GM12878 (cell line): ENCODE results near the gene PRDM16. TPM values are rescaled to one million over a fixed set of nuclear protein-coding genes. Genes with fewer than 3 reads are reported as not detected.

Experiments
- ATAC-seq: fragments of 200-7000 bp; cut with Tn5 transposase; 3 replicates; pipeline ENCODE4 v1.9.1; 2020; ENCODE audit warnings: mild to moderate bottlenecking, moderate library complexity
- BruUV-seq: library from RNA; stranded (reverse); fragments of 400-500 nt; replicated peaks from 2 replicates; lab custom pipeline; 2021; lab: Mats Ljungman, UMichigan
- CTCF ChIA-PET: fragments of 300-600 bp; sonication (Branson Sonifier 250); formaldehyde crosslinking; extraction: SDS; loops from one replicate; lab custom pipeline; 2021; ENCODE audit warnings: inconsistent platforms; lab: Yijun Ruan, JAX
- POLR2A ChIA-PET: fragments of 350-600 bp; formaldehyde crosslinking; extraction: SDS; loops from one replicate; lab custom pipeline; 2021; ENCODE audit warnings: inconsistent platforms; lab: Charles Lee
- RAD21 ChIA-PET: fragments of 300-600 bp; sonication (Branson Sonifier 250); formaldehyde crosslinking; loops from one replicate; lab custom pipeline; 2023; ENCODE audit warnings: antibody characterized with exemption; ENCODE audit not compliant: unreplicated experiment; lab: Charles Lee
- SMC1A ChIA-PET: fragments of 300-600 bp; sonication (Branson Sonifier 250); formaldehyde crosslinking; loops from one replicate; lab custom pipeline; 2023; ENCODE audit not compliant: unreplicated experiment, uncharacterized antibody; lab: Charles Lee
- DNase-seq: peaks from one replicate; pipeline ENCODE4 v3.0.0-alpha.2; 2011; ENCODE audit warnings: low read depth, low spot score
- FAIRE-seq: peaks from 3 replicates; lab custom pipeline; 2011; peaks lifted over from hg19 to GRCh38; lab: Jason Lieb, UNC
- H2AFZ ChIP-seq: 2 replicates; pipeline ENCODE4 v1.6.0; 2011; ENCODE audit warnings: low read depth, low read length, control low read depth; ENCODE audit not compliant: control insufficient read depth
- H3K27ac ChIP-seq: 2 replicates; pipeline ENCODE4 v1.5.1; 2011; ENCODE audit warnings: control low read depth; ENCODE audit not compliant: control insufficient read depth, insufficient read depth
- H3K27me3 ChIP-seq, 2 experiments: replicated peaks in 1 of 2; 2 replicates each; pipeline versions ENCODE4 v1.6.0 to v1.6.1; 2011; ENCODE audit warnings: low read length in 1 of 2; ENCODE audit not compliant: control insufficient read depth in 2 of 2, insufficient read depth in 2 of 2
- H3K36me3 ChIP-seq, 2 experiments: 2 replicates each; pipeline ENCODE4 v1.5.1; 2011; ENCODE audit warnings: low read length in 1 of 2; ENCODE audit not compliant: control insufficient read depth in 2 of 2, insufficient read depth in 2 of 2
- H3K4me1 ChIP-seq: 2 replicates; pipeline ENCODE4 v1.6.1; 2011; ENCODE audit warnings: mild to moderate bottlenecking, low read length, moderate library complexity, mixed read lengths; ENCODE audit not compliant: control insufficient read depth, insufficient read depth
- H3K4me2 ChIP-seq: 2 replicates; pipeline ENCODE4 v1.6.0; 2011; ENCODE audit warnings: control low read depth; ENCODE audit not compliant: control insufficient read depth, insufficient read depth
- H3K4me3 ChIP-seq: fragments of 200-600 bp; sonication (generic); 2 replicates; pipeline ENCODE4 v1.5.1; 2016
- H3K79me2 ChIP-seq: 2 replicates; pipeline ENCODE4 v1.6.0; 2011; ENCODE audit warnings: low read length; ENCODE audit not compliant: control insufficient read depth, insufficient read depth
- H3K9ac ChIP-seq: 2 replicates; pipeline ENCODE4 v1.8.0; 2011; ENCODE audit warnings: low read length, control low read depth, mixed read lengths; ENCODE audit not compliant: control insufficient read depth, insufficient read depth
- H3K9me3 ChIP-seq: replicated peaks from 3 replicates; pipeline ENCODE4 v1.5.1; 2011; ENCODE audit warnings: mild to moderate bottlenecking, low read length; ENCODE audit not compliant: control insufficient read depth, insufficient read depth
- H4K20me1 ChIP-seq: 2 replicates; pipeline ENCODE4 v1.6.0; 2011; ENCODE audit not compliant: control insufficient read depth, insufficient read depth
- CEBPB ChIP-seq, 2 experiments: fragments of 150-350 bp in 1 of 2; IDR thresholded peaks; 2 replicates each; pipeline ENCODE4 v1.6.1; 2012 to 2014; ENCODE audit warnings: low read depth in 2 of 2, low read length in 2 of 2, borderline replicate concordance in 1 of 2, inconsistent platforms in 1 of 2
- FOXM1 ChIP-seq: IDR thresholded peaks from 2 replicates; pipeline ENCODE4 v1.6.1; 2012; ENCODE audit warnings: low read depth, mild to moderate bottlenecking, inconsistent platforms, low read length, moderate library complexity
- IKZF1 ChIP-seq: fragments of 450-650 bp; conservative IDR thresholded peaks from 2 replicates; pipeline ENCODE4 v1.6.1; 2017; ENCODE audit warnings: antibody characterized with exemption, mild to moderate bottlenecking
- MEF2A ChIP-seq: IDR thresholded peaks from 2 replicates; pipeline ENCODE4 v1.6.1; 2011; ENCODE audit warnings: low read depth, mild to moderate bottlenecking, low read length, moderate library complexity; ENCODE audit not compliant: insufficient read depth
- MYB ChIP-seq: fragments of 150-350 bp; IDR thresholded peaks from 2 replicates; pipeline ENCODE4 v1.6.1; 2014; ENCODE audit warnings: mild to moderate bottlenecking, low read depth, low read length, borderline replicate concordance
- PAX8 ChIP-seq: fragments of 450-650 bp; IDR thresholded peaks from 2 replicates; pipeline ENCODE4 v1.6.1; 2017; ENCODE audit warnings: mild to moderate bottlenecking, moderate library complexity
- SUZ12 ChIP-seq: fragments of 200-600 bp; sonication (generic); IDR thresholded peaks from one replicate; pipeline ENCODE4 v1.6.1; 2018; ENCODE audit warnings: antibody characterized with exemption, mild to moderate bottlenecking; ENCODE audit not compliant: unreplicated experiment
- TARDBP ChIP-seq: IDR thresholded peaks from 2 replicates; pipeline ENCODE4 v1.6.1; 2016; ENCODE audit warnings: borderline replicate concordance
- TBL1XR1 ChIP-seq: IDR thresholded peaks from 2 replicates; pipeline ENCODE4 v1.6.1; 2012; ENCODE audit warnings: low read depth, low read length, improper control_type of control experiment
- USF2 ChIP-seq: IDR thresholded peaks from 2 replicates; pipeline ENCODE4 v1.6.1; 2011; ENCODE audit warnings: low read depth, low read length, improper control_type of control experiment, borderline replicate concordance
- WGBS: methylation state at CpG from one replicate; pipeline ENCODE4 v1.1.6; 2016; ENCODE audit warnings: low lambda C conversion rate; ENCODE audit not compliant: insufficient replicate concordance, insufficient coverage; ENCODE audit errors: missing lambda C conversion rate; 5-methylcytosine and 5-hydroxymethylcytosine counted together
- in situ Hi-C: fragments of 300-500 bp; cut with MboI; formaldehyde crosslinking; loops from 9 replicates; pipeline ENCODE4 v1.14.3; 2018; ENCODE audit warnings: mixed read lengths
- intact Hi-C: fragments of 100-400 bp; cut with micrococcal nuclease; formaldehyde crosslinking; loops from one replicate; pipeline ENCODE4 v1.14.2; 2022; ENCODE audit not compliant: unreplicated experiment
- polyA plus RNA-seq, 11 experiments: library from polyadenylated mRNA; depleted of rRNA in 4 of 11; unstranded in 6 of 11; stranded (reverse) in 5 of 11; fragments of >200 nt; fragmentation: Nextera tagmentation in 4 of 11; fragmentation: Illumina TruSeq in 1 of 11; extraction: Ambion mirVana in 4 of 11; extraction: Trizol in 1 of 11; gene quantifications; 1 replicate in 1 of 11; 2 replicates in 10 of 11; pipeline versions ENCODE4 v1.2.1 to v1.2.3, GENCODE V29; 2011 to 2016; ENCODE audit warnings: inconsistent platforms in 2 of 11, missing spikeins in 2 of 11, low read depth in 1 of 11
- total RNA-seq, 4 experiments: library from RNA; depleted of rRNA in 3 of 4; stranded (reverse); fragments of >200 nt in 3 of 4; fragmentation: Illumina TruSeq in 1 of 4; extraction: Trizol in 1 of 4; gene quantifications; 2 replicates each; pipeline versions ENCODE4 v1.2.1 to v1.2.3, GENCODE V29; 2013 to 2021

PRDM16 gene
- total and polyA plus RNA-seq, 10 of the 15 experiments (the other 5 are each of a cell fraction or from before 2014, with no cell fraction given), result 0.03 TPM; not detected in 9

GRCh38 chr1:3146458-3146857 is 77.5 kb downstream of the PRDM16 start:
- intact Hi-C loops, result no loop called here
- Histone ChIP-seq H3K27ac (no peak overlapping the region), H3K79me2 (no peaks in the 10 kb centered on the region), H3K4me3 (no peak overlapping the region), H2AFZ (no peak overlapping the region), H3K9ac (no peak overlapping the region), H3K4me1 (no peaks in the 10 kb centered on the region), H3K36me3 (no peaks in the 10 kb centered on the region), H3K27me3 (no peaks in the 10 kb centered on the region), H4K20me1 (no peaks in the 10 kb centered on the region), H3K9me3 (no peaks in the 10 kb centered on the region; the same call in 2 of the 3 replicates), H3K4me2 (no peak overlapping the region)
- RAD21 ChIA-PET, result no interaction called here
- ATAC-seq (no peak), FAIRE-seq (no peak), DNase-seq (no peak)
- CTCF ChIA-PET, result no interaction called here
- in situ Hi-C loops, result no loop called here
- TF ChIP-seq USF2 (no peak), PAX8 (no peak)
- POLR2A ChIA-PET, result no interaction called here
- no TSS peak for BruUV-seq
- 40% methylated on average over 14 of the region's 14 CpGs for WGBS
- SMC1A ChIA-PET, result no interaction called here

GRCh38 chr1:3146907-3147306 is 77.9 kb downstream of the PRDM16 start:
- no peak overlapping the region for H3K9ac ChIP-seq
- no peak overlapping the region for H3K4me2 ChIP-seq
- ChIA-PET POLR2A (no interaction called here), RAD21 (no interaction called here), CTCF (no interaction called here), SMC1A (no interaction called here)
- intact Hi-C loops (no loop called here), in situ Hi-C loops (no loop called here)
- FAIRE-seq (no peak), ATAC-seq (no peak), DNase-seq (no peak)
- no peaks in the 10 kb centered on the region for H3K36me3 ChIP-seq
- no peaks in the 10 kb centered on the region for H3K27me3 ChIP-seq
- H2AFZ ChIP-seq, result no peak overlapping the region
- no peaks in the 10 kb centered on the region for H3K79me2 ChIP-seq
- H4K20me1 ChIP-seq, result no peaks in the 10 kb centered on the region
- TF ChIP-seq MEF2A, result no peak
- no peak for TF ChIP-seq CEBPB (IDR thresholded peaks at IDR 0.05; ENCODE audit: borderline replicate concordance in 1 of 2, low read depth in 2 of 2, low read length in 2 of 2)
- TF ChIP-seq TARDBP, result no peak
- TF ChIP-seq SUZ12, result no peak
- TF ChIP-seq TBL1XR1, result no peak
- no peak for TF ChIP-seq FOXM1
- TF ChIP-seq IKZF1, result no peak
- TF ChIP-seq MYB, result no peak
- BruUV-seq, result no TSS peak
- no peak overlapping the region for H3K27ac ChIP-seq
- no peaks in the 10 kb centered on the region for H3K4me1 ChIP-seq
- H3K4me3 ChIP-seq, result no peak overlapping the region
- WGBS, result 49% methylated on average over 19 of the region's 19 CpGs
- H3K9me3 ChIP-seq, result no peaks in the 10 kb centered on the region; the same call in 2 of the 3 replicates
